ENCODE data around the gene ITGA11. TPM values are rescaled to one million over a fixed set of nuclear protein-coding genes. Genes with fewer than 3 reads are reported as not detected.

Gene ITGA11
- total RNA-seq, 2 experiments from 2014 or later: under 0.01 TPM; not detected in 1

DNA sequence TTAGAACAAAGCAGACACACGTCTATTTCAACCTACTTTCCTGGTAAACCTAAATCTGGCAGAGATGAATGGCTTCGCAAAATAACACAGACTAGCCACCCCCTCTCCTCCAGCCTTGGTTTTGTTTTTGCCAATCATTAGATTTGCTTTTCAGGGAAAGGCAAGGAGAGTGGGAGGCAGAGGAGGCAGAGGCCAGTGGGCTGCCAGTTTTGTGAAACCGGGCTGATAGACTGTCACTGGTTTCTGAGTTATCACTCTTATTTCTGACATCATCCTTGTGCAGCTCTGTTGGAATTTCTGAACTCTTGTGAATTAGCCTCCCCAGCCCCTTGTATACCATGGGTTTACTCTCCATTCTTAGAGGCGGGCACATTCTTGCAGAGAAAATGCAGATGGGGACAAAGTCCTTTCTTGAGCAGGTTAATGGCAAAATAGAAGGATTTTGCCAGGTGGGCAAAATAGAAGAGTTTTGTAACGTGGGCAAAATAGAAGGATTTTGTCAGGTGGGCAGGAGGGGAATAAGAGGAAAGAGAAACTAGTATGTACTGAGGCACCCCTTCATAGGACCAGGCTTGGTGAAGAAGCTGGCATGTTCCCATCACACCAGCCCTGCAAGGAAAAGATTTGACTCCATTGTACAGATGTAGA is 157.6 kb downstream of the ITGA11 start:
- no peak overlapping the region for H3K4me2 ChIP-seq (ENCODE audit: low read length)
- POLR2A ChIA-PET: interaction anchor here (0.6 kb wide), 1 partner anchor 307 kb away, joined by 3 read pairs; no protein-coding TSS in a partner anchor
- H3K9me2 ChIP-seq (ENCODE audit: insufficient read depth, low read length): no peaks in the 10 kb centered on the region
- no peaks in the 10 kb centered on the region for H3K9me3 ChIP-seq (ENCODE audit: low read length)
- peaks cover 11% of the 10 kb centered on the region for H3K79me2 ChIP-seq (ENCODE audit: insufficient read depth, low read depth, low read length)
- no peak overlapping the region for H3K4me3 ChIP-seq (ENCODE audit: low read depth, low read length, poor library complexity, severe bottlenecking)
- H2AFZ ChIP-seq (ENCODE audit: low read length): no peak overlapping the region
- CTCF ChIA-PET (ENCODE audit: unreplicated experiment): no interaction called here
- TF ChIP-seq, protein P1, sequence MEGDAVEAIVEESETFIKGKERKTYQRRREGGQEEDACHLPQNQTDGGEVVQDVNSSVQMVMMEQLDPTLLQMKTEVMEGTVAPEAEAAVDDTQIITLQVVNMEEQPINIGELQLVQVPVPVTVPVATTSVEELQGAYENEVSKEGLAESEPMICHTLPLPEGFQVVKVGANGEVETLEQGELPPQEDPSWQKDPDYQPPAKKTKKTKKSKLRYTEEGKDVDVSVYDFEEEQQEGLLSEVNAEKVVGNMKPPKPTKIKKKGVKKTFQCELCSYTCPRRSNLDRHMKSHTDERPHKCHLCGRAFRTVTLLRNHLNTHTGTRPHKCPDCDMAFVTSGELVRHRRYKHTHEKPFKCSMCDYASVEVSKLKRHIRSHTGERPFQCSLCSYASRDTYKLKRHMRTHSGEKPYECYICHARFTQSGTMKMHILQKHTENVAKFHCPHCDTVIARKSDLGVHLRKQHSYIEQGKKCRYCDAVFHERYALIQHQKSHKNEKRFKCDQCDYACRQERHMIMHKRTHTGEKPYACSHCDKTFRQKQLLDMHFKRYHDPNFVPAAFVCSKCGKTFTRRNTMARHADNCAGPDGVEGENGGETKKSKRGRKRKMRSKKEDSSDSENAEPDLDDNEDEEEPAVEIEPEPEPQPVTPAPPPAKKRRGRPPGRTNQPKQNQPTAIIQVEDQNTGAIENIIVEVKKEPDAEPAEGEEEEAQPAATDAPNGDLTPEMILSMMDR (conservative IDR thresholded peaks at IDR 0.05; ENCODE audit: low read length): no peak
- no peak for TF ChIP-seq EZH2phosphoT487 (IDR thresholded peaks at IDR 0.05; ENCODE audit: borderline replicate concordance, low read depth, low read length)
- H3K4me1 ChIP-seq (ENCODE audit: insufficient read depth, low read length, poor library complexity, severe bottlenecking): peaks cover 8% of the 10 kb centered on the region
- no peak overlapping the region for H3K27ac ChIP-seq (ENCODE audit: low read depth, low read length, poor library complexity, severe bottlenecking)
- H4K20me1 ChIP-seq (ENCODE audit: insufficient read depth, low read length): peaks cover 6% of the 10 kb centered on the region; the same call in 1 of the 2 replicates
- no peak for DNase-seq (ENCODE audit: low spot score)
- intact Hi-C loops (cut with micrococcal nuclease; ENCODE audit: unreplicated experiment): no loop called here
- no TSS peak for BruUV-seq (replicated peaks)
- no peaks in the 10 kb centered on the region for H3K36me3 ChIP-seq (ENCODE audit: insufficient read depth, low read length)

DNA sequence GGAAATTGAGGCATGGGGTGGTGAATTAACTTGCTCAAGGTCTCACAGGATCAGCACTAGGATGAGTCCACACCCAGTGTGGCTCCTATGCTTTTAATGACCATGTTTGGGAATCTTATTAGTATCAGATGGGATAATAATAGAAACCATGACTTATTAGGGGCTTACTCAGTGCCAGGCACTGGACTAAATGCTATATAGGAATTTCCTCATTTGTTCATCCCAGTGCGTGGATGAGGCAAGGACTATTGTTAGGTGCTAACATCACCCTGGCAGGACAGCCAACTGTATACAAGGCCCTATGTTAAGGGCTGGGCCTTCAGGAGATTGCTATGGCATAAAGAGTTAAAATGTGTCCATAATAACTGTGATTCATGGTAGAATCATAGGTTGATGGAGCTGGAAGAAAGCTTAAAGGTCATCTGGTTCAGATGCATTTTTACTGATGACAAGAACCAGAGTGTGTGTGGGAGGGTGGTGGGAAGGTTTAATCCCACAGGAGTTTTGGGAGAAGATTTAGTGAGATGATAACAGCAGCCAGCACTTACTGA is 159.2 kb downstream of the ITGA11 start:
- Histone ChIP-seq H3K79me2 (ENCODE audit: insufficient read depth, low read depth, low read length) (no peaks in the 10 kb centered on the region), H3K27ac (ENCODE audit: low read depth, low read length, poor library complexity, severe bottlenecking) (no peak overlapping the region), H2AFZ (ENCODE audit: low read length) (no peak overlapping the region), H3K9me3 (ENCODE audit: low read length) (no peaks in the 10 kb centered on the region), H3K4me3 (ENCODE audit: low read depth, low read length, poor library complexity, severe bottlenecking) (no peak overlapping the region), H3K4me1 (ENCODE audit: insufficient read depth, low read length, poor library complexity, severe bottlenecking) (peaks cover 8% of the 10 kb centered on the region), H4K20me1 (ENCODE audit: insufficient read depth, low read length) (no peaks in the 10 kb centered on the region), H3K4me2 (ENCODE audit: low read length) (no peak overlapping the region), H3K36me3 (ENCODE audit: insufficient read depth, low read length) (no peaks in the 10 kb centered on the region), H3K9me2 (ENCODE audit: insufficient read depth, low read length) (no peaks in the 10 kb centered on the region)
- TF ChIP-seq EZH2phosphoT487 (IDR thresholded peaks at IDR 0.05; ENCODE audit: borderline replicate concordance, low read depth, low read length): no peak
- TF ChIP-seq, protein P1 (conservative IDR thresholded peaks at IDR 0.05; ENCODE audit: low read length): no peak
- intact Hi-C loops (cut with micrococcal nuclease; ENCODE audit: unreplicated experiment): no loop called here
- no TSS peak for BruUV-seq (replicated peaks)
- DNase-seq (ENCODE audit: low spot score): no peak
- POLR2A ChIA-PET: no interaction called here
- CTCF ChIA-PET (ENCODE audit: unreplicated experiment): no interaction called here

DNA sequence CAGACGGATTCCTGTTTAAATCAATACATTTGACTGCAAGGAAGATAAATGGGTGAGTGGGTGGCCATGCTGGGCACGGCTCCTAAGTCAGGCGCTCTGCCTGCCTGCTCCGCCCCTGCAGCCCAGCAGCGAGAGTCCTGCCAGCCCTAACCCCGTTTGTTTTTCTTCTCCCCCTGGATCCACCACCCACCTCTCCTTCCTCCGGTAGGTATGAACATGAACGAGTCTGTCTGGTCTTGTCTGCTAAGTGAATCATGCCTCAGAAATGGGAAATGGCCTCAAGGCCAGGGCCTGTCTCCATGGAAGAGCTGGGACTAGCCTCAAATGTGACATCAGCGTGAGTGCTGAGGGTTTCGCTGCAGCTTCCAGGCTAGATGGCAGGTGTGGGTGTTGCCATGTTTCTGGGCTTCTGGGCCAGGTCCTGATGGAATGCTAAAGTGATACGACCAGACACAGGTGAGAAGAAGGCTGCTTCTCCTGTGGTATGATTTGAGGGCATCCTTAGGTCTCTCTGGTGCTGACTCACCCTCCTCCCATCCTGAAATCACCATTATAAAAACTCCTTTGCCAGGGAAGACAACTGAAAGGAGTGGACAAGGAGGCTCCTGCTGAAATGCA is 160.0 kb downstream of the ITGA11 start:
- Histone ChIP-seq H3K27ac (ENCODE audit: low read depth, low read length, poor library complexity, severe bottlenecking) (no peak overlapping the region), H3K4me2 (ENCODE audit: low read length) (no peak overlapping the region), H2AFZ (ENCODE audit: low read length) (no peak overlapping the region), H3K9me3 (ENCODE audit: low read length) (no peaks in the 10 kb centered on the region), H4K20me1 (ENCODE audit: insufficient read depth, low read length) (no peaks in the 10 kb centered on the region), H3K79me2 (ENCODE audit: insufficient read depth, low read depth, low read length) (no peaks in the 10 kb centered on the region), H3K4me3 (ENCODE audit: low read depth, low read length, poor library complexity, severe bottlenecking) (no peak overlapping the region), H3K9me2 (ENCODE audit: insufficient read depth, low read length) (no peaks in the 10 kb centered on the region), H3K36me3 (ENCODE audit: insufficient read depth, low read length) (no peaks in the 10 kb centered on the region), H3K4me1 (ENCODE audit: insufficient read depth, low read length, poor library complexity, severe bottlenecking) (peaks cover 3% of the 10 kb centered on the region)
- TF ChIP-seq EZH2phosphoT487 (IDR thresholded peaks at IDR 0.05; ENCODE audit: borderline replicate concordance, low read depth, low read length): no peak
- TF ChIP-seq, protein P1 (conservative IDR thresholded peaks at IDR 0.05; ENCODE audit: low read length): no peak
- DNase-seq (ENCODE audit: low spot score): no peak
- no TSS peak for BruUV-seq (replicated peaks)
- POLR2A ChIA-PET: no interaction called here
- CTCF ChIA-PET (ENCODE audit: unreplicated experiment): no interaction called here
- intact Hi-C loops (cut with micrococcal nuclease; ENCODE audit: unreplicated experiment): no loop called here
